Measurements from ENCODE around the gene GOT2.
"Not testable (repeated sequence)": the region's sequence is repeated elsewhere in the genome, so short reads cannot be mapped to it uniquely, and the experiment has no call there.

GOT2 gene

GRCh38 chr16:58717994-58718393 is 16.1 kb downstream of the GOT2 start:
- no peak for DNase-seq (ENCODE audit: low read depth)

- DNase-seq (ENCODE audit: low read depth): no peak
These were observed 17.6 kb downstream of the GOT2 start for GRCh38 chr16:58716468-58716867.

- DNase-seq (ENCODE audit: low read depth): no peak
These were observed 20.4 kb downstream of the GOT2 start for GRCh38 chr16:58713742-58714141.

- no peak for DNase-seq (ENCODE audit: low read depth)
These were observed 24.8 kb downstream of the GOT2 start for GRCh38 chr16:58709333-58709732.

GRCh38 chr16:58699151-58699550 is 35.0 kb downstream of the GOT2 start:
- no peak for DNase-seq (ENCODE audit: low read depth)

GRCh38 chr16:58695368-58695767 is 38.7 kb downstream of the GOT2 start:
- no peak for DNase-seq (ENCODE audit: low read depth)

- DNase-seq (ENCODE audit: low read depth): no peak
These were observed 41.7 kb downstream of the GOT2 start for GRCh38 chr16:58692450-58692849.

- not testable (repeated sequence) for DNase-seq (ENCODE audit: low read depth)
These were observed 47.0 kb downstream of the GOT2 start for GRCh38 chr16:58686985-58687706.

GRCh38 chr16:58685084-58685449 is 49.0 kb downstream of the GOT2 start:
- DNase-seq (ENCODE audit: low read depth): no peak

- peak; percentile 58 for DNase-seq (ENCODE audit: low read depth)
These were observed 49.6 kb downstream of the GOT2 start, which contains the start of gene SLC38A7 for GRCh38 chr16:58684354-58685083. SLC38A7 (minus strand) TSS chr16:58684770; CDS start chr16:58680126, 4,644 bp downstream.

GRCh38 chr16:58684001-58684353 is 50.1 kb downstream of the GOT2 start:
- DNase-seq (ENCODE audit: low read depth): no peak

GRCh38 chr16:58679763-58680162 is 54.4 kb downstream of the GOT2 start:
- no peak for DNase-seq (ENCODE audit: low read depth)

- DNase-seq (ENCODE audit: low read depth): no peak
These were observed 55.4 kb downstream of the GOT2 start for GRCh38 chr16:58678716-58679115.

- no peak for DNase-seq (ENCODE audit: low read depth)
These were observed 55.8 kb downstream of the GOT2 start for GRCh38 chr16:58678269-58678668.

- DNase-seq (ENCODE audit: low read depth): no peak
These were observed 63.1 kb downstream of the GOT2 start for GRCh38 chr16:58670946-58671583.

GRCh38 chr16:58670177-58670576 is 63.9 kb downstream of the GOT2 start:
- no peak for DNase-seq (ENCODE audit: low read depth)

- DNase-seq (ENCODE audit: low read depth): no peak
These were observed 68.9 kb downstream of the GOT2 start for GRCh38 chr16:58665200-58665599.

- no peak for DNase-seq (ENCODE audit: low read depth)
These were observed 72.8 kb downstream of the GOT2 start for GRCh38 chr16:58661199-58661830.

- not testable (repeated sequence) for DNase-seq (ENCODE audit: low read depth)
These were observed 74.2 kb downstream of the GOT2 start for GRCh38 chr16:58659911-58660310.

- DNase-seq (ENCODE audit: low read depth): no peak
These were observed 75.3 kb downstream of the GOT2 start for GRCh38 chr16:58658796-58659211.
